ENCODE measurements around the gene ICE2. TPM values are rescaled to one million over a fixed set of nuclear protein-coding genes. Genes with fewer than 3 reads are reported as not detected.

ICE2 gene
- polyA plus RNA-seq, 1 of the 3 experiments (the other 2 are of a cell fraction), result 19.0 TPM

GRCh38 chr15:60493166-60493565 is 14.2 kb upstream of the ICE2 start:
- WGBS (ENCODE audit: low lambda C conversion rate), result 96% methylated on average over 4 of the region's 4 CpGs
- CTCF ChIA-PET, result interaction anchor here (2.0 kb wide), 1 partner anchor 15 kb away, joined by 4 read pairs; no protein-coding TSS in a partner anchor

More at GRCh38 chr15:60493166-60493565, 14.2 kb upstream of the ICE2 start:
- Histone ChIP-seq H3K9me2 (no peaks in the 10 kb centered on the region), H4K20me1 (ENCODE audit: insufficient read depth) (no peaks in the 10 kb centered on the region), H3K4me3 (ENCODE audit: low read depth in 2 of 2, low read length in 1 of 2) (no peak overlapping the region), H3K4me1 (ENCODE audit: control insufficient read depth in 1 of 2, insufficient read depth in 2 of 2, low read depth in 1 of 2, low read length in 1 of 2) (peaks cover 0 to 3% of the 10 kb centered on the region in 2 experiments; a peak in 1 of 4 replicates), H3K27me3 (ENCODE audit: insufficient read depth) (no peaks in the 10 kb centered on the region), H3K9me3 (no peaks in the 10 kb centered on the region), H3K36me3 (replicated peaks in 1 of 2; ENCODE audit: control insufficient read depth in 1 of 2, insufficient read depth in 2 of 2, low read length in 1 of 2) (peaks cover 0 to 5% of the 10 kb centered on the region in 2 experiments), H3K79me2 (ENCODE audit: insufficient read depth) (no peaks in the 10 kb centered on the region), H2AFZ (ENCODE audit: low read depth) (no peak overlapping the region), H3K27ac (ENCODE audit: low read depth in 2 of 2, low read length in 1 of 2) (no peak overlapping the region), H3K9ac (no peak overlapping the region), H3K4me2 (no peak overlapping the region), H3F3A (replicated peaks; ENCODE audit: insufficient read depth) (no peaks in the 10 kb centered on the region)
- POLR2A ChIA-PET, result interaction anchor here (0.6 kb wide), 1 partner anchor 337 kb away, joined by 4 read pairs; no protein-coding TSS in a partner anchor
- DNase-seq, result no peak
- TF ChIP-seq YY1 (IDR thresholded peaks at IDR 0.05; ENCODE audit: low read depth) (no peak), TAF1 (IDR thresholded peaks at IDR 0.05; ENCODE audit: borderline replicate concordance, low read depth, low read length) (no peak), IRF3 (IDR thresholded peaks at IDR 0.05; ENCODE audit: low read depth, low read length) (no peak), RCOR1 (IDR thresholded peaks at IDR 0.05; ENCODE audit: low read length) (no peak), TEAD4 (IDR thresholded peaks at IDR 0.05; ENCODE audit: borderline replicate concordance, insufficient read depth) (no peak), MEF2A (IDR thresholded peaks at IDR 0.05; ENCODE audit: borderline replicate concordance, low read depth) (no peak), POLR2AphosphoS5 (IDR thresholded peaks at IDR 0.05; ENCODE audit: low read depth, low read length) (no peak), ELF1 (IDR thresholded peaks at IDR 0.05) (no peak), RAD21 (IDR thresholded peaks at IDR 0.05; ENCODE audit: low read length) (no peak), SMC3 (IDR thresholded peaks at IDR 0.05; ENCODE audit: low read depth, low read length) (no peak), GATA2 (CRISPR knock-in tag; IDR thresholded peaks at IDR 0.05) (no peak), CHD2 (IDR thresholded peaks at IDR 0.05; ENCODE audit: low read length, partially characterized antibody) (no peak), FOSL2 (IDR thresholded peaks at IDR 0.05; ENCODE audit: borderline replicate concordance, low read depth) (no peak), REST (IDR thresholded peaks at IDR 0.05; ENCODE audit: low read depth, low read length) (no peak), FOXM1 (IDR thresholded peaks at IDR 0.05; ENCODE audit: low read depth) (no peak)
